Motor neuron (in vitro differentiated cells): ENCODE measurements around the gene MAP7D1. TPM values are rescaled to one million over a fixed set of nuclear protein-coding genes. Genes with fewer than 3 reads are reported as not detected.
A peak's percentile ranks its signal among the peaks of the same experiment; 100 is the strongest.
"Not testable (repeated sequence)": the region's sequence is repeated elsewhere in the genome, so short reads cannot be mapped to it uniquely, and the experiment has no call there.

Experiments used
- ATAC-seq, 8 experiments: fragments of 200-7000 bp; cut with Tn5 transposase; replicated peaks in 6 of 8; 2 replicates each; pipeline ENCODE4 v1.8.0; 2021; ENCODE audit warnings: mild to moderate bottlenecking in 8 of 8, moderate library complexity in 8 of 8
- H3K27ac ChIP-seq, 2 donors: fragments of 250-450 bp; sonication (Bioruptor Pico); 2 replicates each; pipeline ENCODE4 v1.9.0; 2021; ENCODE audit warnings: antibody characterized with exemption in 2 of 2, mild to moderate bottlenecking in 2 of 2, moderate library complexity in 1 of 2
- H3K4me1 ChIP-seq, 2 donors: fragments of 250-450 bp; sonication (Bioruptor Pico); replicated peaks in 1 of 2; 2 replicates each; pipeline ENCODE4 v1.6.1; 2021; ENCODE audit warnings: antibody characterized with exemption in 2 of 2, mild to moderate bottlenecking in 2 of 2, moderate library complexity in 1 of 2
- H3K4me3 ChIP-seq, 5 donors: fragments of 250-450 bp; sonication (Bioruptor Pico); 2 replicates each; pipeline ENCODE4 v1.9.0; 2021; ENCODE audit warnings: antibody characterized with exemption in 5 of 5, mild to moderate bottlenecking in 5 of 5, moderate library complexity in 4 of 5
- WGBS, 10 experiments: fragments of 450-650 bp; shearing (Covaris generic); methylation state at CpG; one replicate each; pipeline ENCODE4 v1.0.0; 2022; 5-methylcytosine and 5-hydroxymethylcytosine counted together
- in situ Hi-C, 9 experiments: fragments of 400-800 bp; cut with MboI; loops; one replicate each; pipeline ENCODE4 v1.15.0; 2021; ENCODE audit warnings: low sequenced_read_pairs in 9 of 9, low pct_unique_long_range_greater_than_20kb in 2 of 9; ENCODE audit not compliant: unreplicated experiment in 9 of 9
- total RNA-seq, 8 experiments: library from RNA; unstranded; fragments of 300-600 nt; gene quantifications; 2 replicates each; pipeline versions ENCODE4 v1.2.3 to v1.2.4, GENCODE V29; 2022

MAP7D1 gene
- total RNA-seq, 8 experiments from 2014 or later = 50.7 to 174 (median 94.9) TPM

DNA sequence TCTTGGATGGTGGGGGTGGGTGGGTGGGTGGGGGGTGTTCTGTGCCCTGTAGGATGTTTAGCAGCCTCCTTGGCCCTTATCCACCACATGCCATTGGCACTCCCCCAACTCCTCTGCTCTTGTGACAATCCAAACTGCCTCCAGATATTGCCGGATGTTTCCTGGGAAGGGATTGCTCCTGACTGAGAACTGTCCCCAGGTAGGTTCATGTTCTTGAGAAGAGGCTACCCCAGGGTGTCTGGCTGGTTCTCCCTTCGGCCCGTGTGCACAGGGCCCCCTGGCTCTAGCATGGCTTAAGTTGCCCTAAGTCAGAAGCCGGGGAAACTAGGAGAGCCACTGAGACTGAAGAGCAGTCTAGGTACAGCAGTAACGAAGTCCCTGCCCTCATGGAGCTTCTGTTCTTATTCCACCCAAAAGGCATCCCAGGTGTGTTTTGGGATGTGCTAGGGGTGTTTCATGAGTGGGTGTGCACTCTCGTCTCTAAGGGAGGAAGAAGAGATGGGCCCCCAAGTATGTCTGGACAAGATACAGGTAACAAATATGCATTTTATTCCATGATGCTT lies 48.5 kb downstream of the MAP7D1 start:
- WGBS, 10 experiments = 76 to 100% (median 98%) methylated on average over 1 to 4 of the region's 6 CpGs; no CpG with 5 or more reads in 6 of the 10 experiments
- in situ Hi-C loops = no loop called here
- ATAC-seq = no peak
- Histone ChIP-seq H3K4me1 (peaks cover 2 to 20% of the 10 kb centered on the region in 2 donors), H3K4me3 (no peak overlapping the region), H3K27ac (no peak overlapping the region)

DNA sequence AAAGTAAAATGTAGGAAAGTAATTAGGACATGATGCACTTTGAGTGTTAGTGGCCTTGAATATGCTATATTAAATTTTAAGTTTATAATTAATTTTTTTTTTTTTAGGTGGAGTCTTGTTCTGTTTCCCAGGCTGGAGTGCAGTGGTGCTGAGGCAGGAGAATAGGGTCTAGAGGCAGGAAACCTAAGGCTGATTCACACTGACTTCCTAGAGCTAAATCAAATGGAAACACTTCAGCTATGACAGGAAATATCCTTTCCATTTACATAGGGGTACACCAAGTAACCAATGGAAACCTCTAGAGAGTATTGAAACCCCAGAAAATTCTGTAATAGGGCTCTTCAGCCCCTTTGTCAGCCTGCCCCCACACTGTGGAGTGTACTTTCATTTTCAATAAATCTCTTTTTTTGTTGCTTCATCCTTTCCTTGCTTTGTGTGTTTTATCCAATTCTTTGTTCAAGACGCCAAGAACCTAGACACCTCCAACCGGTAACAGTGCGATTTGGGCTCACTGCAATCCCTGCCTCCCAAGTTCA lies 50.4 kb downstream of the MAP7D1 start:
- Histone ChIP-seq H3K27ac (no peak overlapping the region), H3K4me1 (peaks cover 2 to 20% of the 10 kb centered on the region in 2 donors), H3K4me3 (no peak overlapping the region)
- 77 to 100% (median 100%) methylated on average over 1 to 3 of the region's 3 CpGs; no CpG with 5 or more reads in 3 of the 10 experiments for WGBS, 10 experiments
- no peak for ATAC-seq
- in situ Hi-C loops = no loop called here

- in situ Hi-C loops = no loop called here
- ATAC-seq = peak; percentile 31 to 94 (median 84)
- no peak overlapping the region for H3K27ac ChIP-seq
- peaks cover 2 to 20% of the 10 kb centered on the region in 2 donors for H3K4me1 ChIP-seq
- WGBS, 10 experiments = 0 to 60% (median 28%) methylated on average over 1 to 5 of the region's 6 CpGs; no CpG with 5 or more reads in 2 of the 10 experiments
- H3K4me3 ChIP-seq = no peak overlapping the region
These were observed 51.4 kb downstream of the MAP7D1 start for GRCh38 chr1:36207339-36207738.

DNA sequence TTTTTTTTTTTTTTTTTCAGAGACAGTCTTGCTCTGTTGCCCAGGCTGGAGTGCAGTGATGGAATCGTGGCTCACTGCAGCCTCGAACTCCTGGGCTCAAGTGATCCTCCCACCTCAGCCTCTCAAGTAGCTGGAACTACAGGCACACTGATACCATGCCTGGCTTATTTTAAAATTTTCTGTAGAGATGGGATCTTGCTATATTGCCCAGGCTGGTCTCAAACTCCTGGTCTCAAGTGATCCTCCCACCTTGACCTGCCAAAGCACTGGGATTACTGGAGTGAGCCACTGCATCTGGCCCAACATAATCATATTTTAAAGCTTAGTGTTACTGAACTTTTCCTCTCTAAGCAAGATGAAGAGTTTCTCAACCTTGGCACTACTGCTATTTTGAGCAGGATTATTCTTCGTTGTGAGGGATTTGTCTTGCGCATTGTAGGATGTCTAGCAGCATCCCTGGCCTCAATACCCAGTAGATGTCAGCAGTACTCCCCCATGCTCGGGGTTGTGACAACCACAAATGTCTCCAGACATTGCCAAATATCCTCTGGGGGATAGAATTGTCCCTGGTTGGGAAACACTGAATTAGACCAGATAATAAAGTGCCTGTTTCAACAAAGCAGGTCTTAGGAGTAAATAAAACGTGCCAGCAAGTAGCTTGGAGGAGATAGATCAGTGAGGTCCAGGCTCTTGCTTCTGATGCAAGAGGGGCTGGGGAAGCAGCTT lies 53.2 kb downstream of the MAP7D1 start:
- Histone ChIP-seq H3K27ac (no peak overlapping the region), H3K4me3 (no peak overlapping the region), H3K4me1 (peaks cover 0 to 13% of the 10 kb centered on the region in 2 donors)
- 35 to 82% (median 65%) methylated on average over 3 to 6 of the region's 6 CpGs; no CpG with 5 or more reads in 2 of the 10 experiments for WGBS, 10 experiments
- in situ Hi-C loops = no loop called here
- ATAC-seq = no peak

DNA sequence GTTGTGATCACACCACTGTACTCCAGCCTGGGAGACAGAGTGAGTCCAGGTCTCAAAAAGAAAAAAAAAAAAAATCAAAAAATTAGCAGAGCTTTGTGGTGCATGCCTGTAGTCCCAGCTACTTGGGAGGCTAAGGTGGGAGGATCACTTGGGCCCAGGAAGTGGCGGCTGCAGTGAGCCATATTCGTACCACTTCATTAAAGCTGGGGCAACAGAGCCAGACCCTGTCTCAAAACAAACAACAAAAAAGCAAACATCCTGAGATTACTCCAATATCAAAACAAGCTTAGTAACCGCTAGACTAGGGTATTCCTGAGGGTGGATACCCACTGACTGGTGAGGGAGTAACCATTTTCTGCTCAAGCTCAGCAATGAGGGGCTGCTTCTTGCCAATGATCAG lies 55.3 kb downstream of the MAP7D1 start:
- Histone ChIP-seq H3K4me1 (peaks cover 0 to 9% of the 10 kb centered on the region in 2 donors), H3K27ac (no peak overlapping the region), H3K4me3 (no peak overlapping the region)
- no peak for ATAC-seq
- in situ Hi-C loops = no loop called here
- WGBS, 10 experiments = 77 to 100% (median 89%) methylated on average over 1 to 3 of the region's 3 CpGs; no CpG with 5 or more reads in 2 of the 10 experiments

DNA sequence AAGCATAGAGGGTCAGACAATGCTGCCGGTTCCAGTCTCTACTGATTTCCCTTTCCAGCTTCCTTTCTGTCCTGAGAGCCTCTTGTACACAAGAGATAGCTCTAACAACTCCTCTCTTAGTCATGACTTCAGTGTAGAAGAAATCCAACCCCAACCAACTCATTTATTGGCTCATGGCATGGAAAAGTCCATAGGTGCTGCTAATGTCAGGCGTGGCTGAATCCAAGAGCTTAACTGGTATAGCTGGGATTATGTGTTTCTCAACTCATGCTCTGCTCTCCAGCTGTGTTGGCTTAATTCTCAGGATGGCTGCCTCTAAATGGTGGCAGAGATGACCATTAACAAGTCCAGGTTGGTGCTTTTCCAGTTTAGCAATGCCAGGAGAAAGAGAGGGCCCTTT lies 55.9 kb downstream of the MAP7D1 start:
- no peak overlapping the region for H3K4me3 ChIP-seq
- H3K4me1 ChIP-seq = peaks cover 0 to 8% of the 10 kb centered on the region in 2 donors
- no peak for ATAC-seq
- in situ Hi-C loops = no loop called here
- 29 to 90% (median 66%) methylated on average over 1 to 2 of the region's 2 CpGs; no CpG with 5 or more reads in 4 of the 10 experiments for WGBS, 10 experiments
- H3K27ac ChIP-seq = no peak overlapping the region

DNA sequence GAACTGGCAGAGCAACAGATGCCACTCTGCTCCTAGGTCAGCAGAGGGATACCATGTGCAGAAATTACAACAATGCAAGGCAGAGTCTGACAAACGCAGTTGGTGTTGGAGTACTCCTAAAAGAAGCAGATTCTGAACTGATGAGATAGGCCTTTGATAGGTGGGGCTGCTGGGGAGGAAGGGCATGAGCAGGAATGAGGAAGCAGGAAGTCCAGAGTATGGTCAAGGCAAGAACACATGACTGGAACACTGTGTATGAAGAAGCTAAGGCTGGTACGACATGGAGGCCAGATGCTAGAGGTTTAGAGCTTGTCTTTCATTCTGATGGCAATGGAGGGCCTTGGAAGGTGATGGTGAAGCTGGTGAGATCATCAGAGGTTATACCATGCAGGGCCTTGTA lies 56.8 kb downstream of the MAP7D1 start:
- Histone ChIP-seq H3K27ac (no peak overlapping the region), H3K4me3 (no peak overlapping the region), H3K4me1 (no peaks in the 10 kb centered on the region)
- in situ Hi-C loops = no loop called here
- 10 to 89% (median 73%) methylated on average over 1 to 2 of the region's 2 CpGs; no CpG with 5 or more reads in 1 of the 10 experiments for WGBS, 10 experiments
- peak in 2 of 8 experiments; percentile 60 to 67 for ATAC-seq

GRCh38 chr1:36217670-36218069 lies 61.7 kb downstream of the MAP7D1 start:
- peak in 6 of 8 experiments; percentile 39 to 81 (median 58) for ATAC-seq
- Histone ChIP-seq H3K27ac (no peak overlapping the region), H3K4me1 (peaks cover 0 to under 1% of the 10 kb centered on the region in 2 donors), H3K4me3 (no peak overlapping the region)
- WGBS, 10 experiments = 0 to 100% (median 35%) methylated on average over 1 to 2 of the region's 2 CpGs; no CpG with 5 or more reads in 2 of the 10 experiments
- in situ Hi-C loops = no loop called here

DNA sequence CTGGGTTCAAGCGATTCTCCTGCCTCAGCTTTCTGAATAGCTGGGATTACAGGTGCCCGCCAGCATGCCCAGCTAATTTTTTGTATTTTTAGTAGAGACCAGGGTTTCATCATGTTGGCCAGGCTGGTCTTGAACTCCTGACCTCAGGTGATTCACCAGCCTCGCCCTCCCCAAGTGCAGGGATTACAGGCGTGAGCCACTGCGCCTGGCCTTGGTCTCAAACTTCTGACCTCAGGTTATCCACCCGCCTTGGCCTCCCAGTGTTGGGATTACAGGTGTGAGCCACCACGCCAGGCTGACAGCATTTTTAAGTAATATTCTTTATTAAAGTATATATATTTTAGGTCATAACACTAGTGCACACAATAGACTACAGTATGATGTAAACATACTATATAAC lies 65.9 kb downstream of the MAP7D1 start:
- H3K27ac ChIP-seq, in situ Hi-C loops, ATAC-seq, H3K4me3 ChIP-seq: not testable (repeated sequence)
- H3K4me1 ChIP-seq = peaks cover 11 to 17% of the 10 kb centered on the region in 2 donors
- WGBS, 10 experiments = 81 to 100% (median 97%) methylated on average over 1 to 7 of the region's 7 CpGs; no CpG with 5 or more reads in 1 of the 10 experiments

DNA sequence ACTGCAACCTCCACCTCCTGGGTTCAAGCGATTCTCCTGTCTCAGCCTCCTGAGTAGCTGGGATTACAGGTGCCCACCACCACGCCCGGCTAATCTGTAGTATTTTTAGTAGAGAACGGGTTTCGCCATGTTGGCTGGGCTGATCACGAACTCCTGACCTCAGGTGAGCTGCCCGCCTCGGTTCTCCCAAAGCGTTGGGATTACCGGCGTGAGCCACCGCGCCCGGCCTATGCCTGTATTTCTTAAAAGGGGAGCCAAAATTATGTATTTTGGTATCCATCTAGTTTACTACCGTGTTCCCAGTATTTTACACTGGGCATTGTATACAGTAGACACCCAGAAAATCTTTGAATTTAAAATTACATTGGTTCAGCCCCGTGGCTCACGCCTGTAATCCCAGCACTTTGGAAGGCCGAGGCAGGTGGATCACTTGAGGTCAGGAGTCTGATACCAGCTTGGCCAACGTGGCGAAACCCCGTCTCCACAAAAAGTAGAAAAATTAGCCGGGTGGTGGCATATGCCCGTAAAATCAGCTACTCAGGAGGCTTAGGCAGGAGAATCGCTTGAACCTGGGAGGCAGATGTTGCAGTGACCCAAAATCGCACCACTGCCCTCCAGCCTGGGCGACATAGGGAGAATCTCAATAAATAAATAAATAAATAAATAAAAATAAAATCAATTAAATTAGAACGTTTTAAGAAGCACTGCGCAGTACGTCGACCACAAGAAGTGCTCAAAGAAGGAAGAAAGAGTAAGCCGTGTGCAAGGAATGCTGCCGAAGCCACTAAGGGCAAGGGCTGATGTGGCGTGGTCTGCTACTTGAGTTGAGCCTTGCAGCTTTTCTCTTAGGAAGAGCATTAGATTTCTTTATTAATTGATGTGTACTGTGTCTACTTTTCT lies 66.8 kb downstream of the MAP7D1 start:
- WGBS, 10 experiments = 58 to 100% (median 82%) methylated on average over 3 to 29 of the region's 33 CpGs
- no peak for ATAC-seq
- Histone ChIP-seq H3K27ac (peak overlapping the region; percentile 82 to 91), H3K4me1 (peaks cover 11 to 17% of the 10 kb centered on the region in 2 donors), H3K4me3 (peak overlapping the region in 4 of 5 donors; percentile 66 to 77 (median 75))
- in situ Hi-C loops = no loop called here

DNA sequence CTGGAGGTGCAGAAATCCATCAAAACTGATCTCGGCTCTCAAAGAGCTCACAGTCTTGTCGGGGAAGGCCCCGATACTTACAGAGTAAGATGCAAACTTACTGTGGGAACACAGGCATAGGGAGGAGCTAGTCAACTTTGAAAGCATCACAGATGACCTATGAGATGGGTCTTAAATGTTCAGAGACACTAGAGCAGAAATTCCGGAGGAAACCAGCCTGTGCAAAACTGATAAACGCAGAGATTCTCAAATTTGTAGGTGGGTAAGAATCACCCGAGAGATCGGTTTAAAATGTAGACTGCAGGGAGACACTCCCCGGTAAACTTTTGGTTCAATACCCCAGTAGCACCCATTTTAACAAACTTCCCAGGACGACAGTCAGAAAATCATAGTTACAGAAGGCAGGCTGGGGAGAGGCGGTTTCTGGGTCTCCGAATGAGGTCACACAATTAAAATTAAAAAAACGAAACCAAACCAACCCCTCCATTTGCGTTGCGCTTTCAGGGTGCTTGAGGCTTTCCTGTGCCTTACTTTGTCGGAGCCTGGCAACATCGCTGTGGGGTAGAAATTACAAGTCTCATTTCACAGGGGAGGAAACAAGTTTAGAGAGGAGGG lies 67.5 kb downstream of the MAP7D1 start:
- in situ Hi-C loops = no loop called here
- peak overlapping the region; percentile 82 to 91 for H3K27ac ChIP-seq
- peak overlapping the region; percentile 66 to 77 (median 73) for H3K4me3 ChIP-seq
- peak in 3 of 8 experiments; percentile 2 to 10 (median 2) for ATAC-seq
- peaks cover 11 to 17% of the 10 kb centered on the region in 2 donors for H3K4me1 ChIP-seq
- 1 to 11% (median 5%) methylated on average over 5 to 16 of the region's 16 CpGs; no CpG with 5 or more reads in 1 of the 10 experiments for WGBS, 10 experiments

- Histone ChIP-seq H3K27ac (peak within 1 kb of the TSS; percentile 92 to 98), H3K4me1 (peaks cover 11 to 17% of the 10 kb centered on the region in 2 donors), H3K4me3 (peak within 1 kb of the TSS; percentile 66 to 77 (median 73))
- peak; percentile 87 to 97 (median 96) for ATAC-seq
- in situ Hi-C loops = no loop called here
- WGBS, 10 experiments = 0 to 8% (median 0%) methylated on average over 1 to 20 of the region's 45 CpGs; no CpG with 5 or more reads in 3 of the 10 experiments
These were observed 68.1 kb downstream of the MAP7D1 start, which contains the start of gene THRAP3 for GRCh38 chr1:36223996-36224536. Gene THRAP3 (plus strand): TSS chr1:36224443. CDS start chr1:36282564, 58,121 bp downstream.
